Measurements from ENCODE around the gene HES5. TPM values are rescaled to one million over a fixed set of nuclear protein-coding genes. Genes with fewer than 3 reads are reported as not detected.
A peak's percentile ranks its signal among the peaks of the same experiment; 100 is the strongest.

The HES5 gene
- total and polyA plus RNA-seq, 2 of the 13 experiments (the other 11 are each of a cell fraction or from before 2014, with no cell fraction given), result not detected

DNA sequence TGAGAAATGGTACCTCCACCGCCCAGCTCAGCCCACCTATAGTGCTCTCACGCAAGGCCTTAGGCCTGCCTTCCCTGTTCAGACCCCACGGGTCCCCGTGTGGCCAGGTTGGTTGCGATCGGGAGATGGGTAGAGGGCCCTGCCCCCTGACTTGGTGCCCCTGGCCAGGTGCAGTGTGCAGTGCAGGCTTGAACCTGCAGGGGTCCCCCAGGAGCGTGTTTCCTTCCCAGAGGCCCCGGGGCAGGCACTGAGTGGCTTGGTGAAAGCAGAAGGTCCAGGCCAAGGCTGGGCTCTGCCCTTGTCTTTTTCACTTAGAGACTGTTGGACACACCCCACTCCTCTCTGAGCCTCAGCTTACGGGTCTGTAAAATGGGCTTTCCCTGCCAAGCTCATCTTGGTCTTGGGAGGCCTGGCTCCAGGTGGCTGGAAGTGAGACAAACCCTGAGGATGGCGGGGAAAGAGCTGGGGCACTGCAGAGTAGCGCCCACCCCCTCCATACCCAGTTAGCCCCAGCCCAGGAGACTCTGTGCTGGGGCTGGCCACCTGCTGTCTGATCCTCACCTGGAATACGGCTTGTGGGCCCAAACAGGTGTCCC lies 9.3 kb upstream of the HES5 start (continued):
- TF ChIP-seq, protein P1, sequence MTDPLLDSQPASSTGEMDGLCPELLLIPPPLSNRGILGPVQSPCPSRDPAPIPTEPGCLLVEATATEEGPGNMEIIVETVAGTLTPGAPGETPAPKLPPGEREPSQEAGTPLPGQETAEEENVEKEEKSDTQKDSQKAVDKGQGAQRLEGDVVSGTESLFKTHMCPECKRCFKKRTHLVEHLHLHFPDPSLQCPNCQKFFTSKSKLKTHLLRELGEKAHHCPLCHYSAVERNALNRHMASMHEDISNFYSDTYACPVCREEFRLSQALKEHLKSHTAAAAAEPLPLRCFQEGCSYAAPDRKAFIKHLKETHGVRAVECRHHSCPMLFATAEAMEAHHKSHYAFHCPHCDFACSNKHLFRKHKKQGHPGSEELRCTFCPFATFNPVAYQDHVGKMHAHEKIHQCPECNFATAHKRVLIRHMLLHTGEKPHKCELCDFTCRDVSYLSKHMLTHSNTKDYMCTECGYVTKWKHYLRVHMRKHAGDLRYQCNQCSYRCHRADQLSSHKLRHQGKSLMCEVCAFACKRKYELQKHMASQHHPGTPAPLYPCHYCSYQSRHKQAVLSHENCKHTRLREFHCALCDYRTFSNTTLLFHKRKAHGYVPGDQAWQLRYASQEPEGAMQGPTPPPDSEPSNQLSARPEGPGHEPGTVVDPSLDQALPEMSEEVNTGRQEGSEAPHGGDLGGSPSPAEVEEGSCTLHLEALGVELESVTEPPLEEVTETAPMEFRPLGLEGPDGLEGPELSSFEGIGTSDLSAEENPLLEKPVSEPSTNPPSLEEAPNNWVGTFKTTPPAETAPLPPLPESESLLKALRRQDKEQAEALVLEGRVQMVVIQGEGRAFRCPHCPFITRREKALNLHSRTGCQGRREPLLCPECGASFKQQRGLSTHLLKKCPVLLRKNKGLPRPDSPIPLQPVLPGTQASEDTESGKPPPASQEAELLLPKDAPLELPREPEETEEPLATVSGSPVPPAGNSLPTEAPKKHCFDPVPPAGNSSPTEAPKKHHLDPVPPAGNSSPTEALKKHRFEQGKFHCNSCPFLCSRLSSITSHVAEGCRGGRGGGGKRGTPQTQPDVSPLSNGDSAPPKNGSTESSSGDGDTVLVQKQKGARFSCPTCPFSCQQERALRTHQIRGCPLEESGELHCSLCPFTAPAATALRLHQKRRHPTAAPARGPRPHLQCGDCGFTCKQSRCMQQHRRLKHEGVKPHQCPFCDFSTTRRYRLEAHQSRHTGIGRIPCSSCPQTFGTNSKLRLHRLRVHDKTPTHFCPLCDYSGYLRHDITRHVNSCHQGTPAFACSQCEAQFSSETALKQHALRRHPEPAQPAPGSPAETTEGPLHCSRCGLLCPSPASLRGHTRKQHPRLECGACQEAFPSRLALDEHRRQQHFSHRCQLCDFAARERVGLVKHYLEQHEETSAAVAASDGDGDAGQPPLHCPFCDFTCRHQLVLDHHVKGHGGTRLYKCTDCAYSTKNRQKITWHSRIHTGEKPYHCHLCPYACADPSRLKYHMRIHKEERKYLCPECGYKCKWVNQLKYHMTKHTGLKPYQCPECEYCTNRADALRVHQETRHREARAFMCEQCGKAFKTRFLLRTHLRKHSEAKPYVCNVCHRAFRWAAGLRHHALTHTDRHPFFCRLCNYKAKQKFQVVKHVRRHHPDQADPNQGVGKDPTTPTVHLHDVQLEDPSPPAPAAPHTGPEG (CRISPR knock-in tag; IDR thresholded peaks at IDR 0.05), result no peak
- TF ChIP-seq, protein P2, sequence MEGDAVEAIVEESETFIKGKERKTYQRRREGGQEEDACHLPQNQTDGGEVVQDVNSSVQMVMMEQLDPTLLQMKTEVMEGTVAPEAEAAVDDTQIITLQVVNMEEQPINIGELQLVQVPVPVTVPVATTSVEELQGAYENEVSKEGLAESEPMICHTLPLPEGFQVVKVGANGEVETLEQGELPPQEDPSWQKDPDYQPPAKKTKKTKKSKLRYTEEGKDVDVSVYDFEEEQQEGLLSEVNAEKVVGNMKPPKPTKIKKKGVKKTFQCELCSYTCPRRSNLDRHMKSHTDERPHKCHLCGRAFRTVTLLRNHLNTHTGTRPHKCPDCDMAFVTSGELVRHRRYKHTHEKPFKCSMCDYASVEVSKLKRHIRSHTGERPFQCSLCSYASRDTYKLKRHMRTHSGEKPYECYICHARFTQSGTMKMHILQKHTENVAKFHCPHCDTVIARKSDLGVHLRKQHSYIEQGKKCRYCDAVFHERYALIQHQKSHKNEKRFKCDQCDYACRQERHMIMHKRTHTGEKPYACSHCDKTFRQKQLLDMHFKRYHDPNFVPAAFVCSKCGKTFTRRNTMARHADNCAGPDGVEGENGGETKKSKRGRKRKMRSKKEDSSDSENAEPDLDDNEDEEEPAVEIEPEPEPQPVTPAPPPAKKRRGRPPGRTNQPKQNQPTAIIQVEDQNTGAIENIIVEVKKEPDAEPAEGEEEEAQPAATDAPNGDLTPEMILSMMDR (CRISPR knock-in tag; IDR thresholded peaks at IDR 0.05), result peak; percentile 61
- TF ChIP-seq RAD21 (CRISPR knock-in tag; IDR thresholded peaks at IDR 0.05) (peak; percentile 52; the same call in 1 of the 2 replicates), STAG1 (CRISPR knock-in tag; IDR thresholded peaks at IDR 0.05) (peak; percentile 41), ZNF841 (CRISPR knock-in tag; IDR thresholded peaks at IDR 0.05; ENCODE audit: borderline replicate concordance) (no peak), ZNF629 (CRISPR knock-in tag; conservative IDR thresholded peaks at IDR 0.05) (peak; percentile 77), HNRNPL (IDR thresholded peaks at IDR 0.05; ENCODE audit: low read depth, low read length) (0 out of 2 replicates have a peak, but pooled peaks have one; percentile 66)

Data from HepG2 (cell line).